ENCODE measurements around the gene MAPK10.

DNA sequence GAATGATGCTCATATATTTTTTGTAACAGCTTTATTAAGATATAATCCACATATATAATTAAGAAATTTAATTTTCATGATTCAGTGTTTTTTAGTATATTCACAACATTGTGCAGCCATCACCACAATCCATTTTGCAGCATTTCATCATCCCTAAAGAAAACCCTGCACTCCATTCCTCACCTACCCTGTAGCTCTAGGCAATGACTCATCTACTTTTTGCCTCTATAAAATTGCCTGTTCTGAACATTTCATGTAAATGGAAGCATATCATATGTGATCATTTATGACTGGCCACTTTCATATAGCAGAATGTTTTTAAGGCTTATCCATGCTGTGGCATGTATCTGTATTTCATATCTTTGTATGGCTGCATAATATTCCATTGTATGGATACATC is 339.9 kb downstream of the MAPK10 start:
- TF ChIP-seq, protein P1, sequence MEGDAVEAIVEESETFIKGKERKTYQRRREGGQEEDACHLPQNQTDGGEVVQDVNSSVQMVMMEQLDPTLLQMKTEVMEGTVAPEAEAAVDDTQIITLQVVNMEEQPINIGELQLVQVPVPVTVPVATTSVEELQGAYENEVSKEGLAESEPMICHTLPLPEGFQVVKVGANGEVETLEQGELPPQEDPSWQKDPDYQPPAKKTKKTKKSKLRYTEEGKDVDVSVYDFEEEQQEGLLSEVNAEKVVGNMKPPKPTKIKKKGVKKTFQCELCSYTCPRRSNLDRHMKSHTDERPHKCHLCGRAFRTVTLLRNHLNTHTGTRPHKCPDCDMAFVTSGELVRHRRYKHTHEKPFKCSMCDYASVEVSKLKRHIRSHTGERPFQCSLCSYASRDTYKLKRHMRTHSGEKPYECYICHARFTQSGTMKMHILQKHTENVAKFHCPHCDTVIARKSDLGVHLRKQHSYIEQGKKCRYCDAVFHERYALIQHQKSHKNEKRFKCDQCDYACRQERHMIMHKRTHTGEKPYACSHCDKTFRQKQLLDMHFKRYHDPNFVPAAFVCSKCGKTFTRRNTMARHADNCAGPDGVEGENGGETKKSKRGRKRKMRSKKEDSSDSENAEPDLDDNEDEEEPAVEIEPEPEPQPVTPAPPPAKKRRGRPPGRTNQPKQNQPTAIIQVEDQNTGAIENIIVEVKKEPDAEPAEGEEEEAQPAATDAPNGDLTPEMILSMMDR (conservative IDR thresholded peaks at IDR 0.05; ENCODE audit: low read length), result no peak
- no peak for TF ChIP-seq EZH2phosphoT487 (IDR thresholded peaks at IDR 0.05; ENCODE audit: borderline replicate concordance, low read depth, low read length)
